Liver (tissue), 9 donors: ENCODE results near the gene SS18L1. TPM values are rescaled to one million over a fixed set of nuclear protein-coding genes. Genes with fewer than 3 reads are reported as not detected.

Source experiments
- DNase-seq: peaks from one replicate; pipeline ENCODE4 v3.0.0-alpha.2; 2017; ENCODE audit warnings: low spot score
- H3K27ac ChIP-seq, 2 donors: one replicate each; pipeline ENCODE4 v1.7.0; 2013; ENCODE audit warnings: inconsistent platforms in 2 of 2, low read length in 2 of 2, control low read depth in 1 of 2, low read depth in 1 of 2, mild to moderate bottlenecking in 1 of 2
- H3K27me3 ChIP-seq, 4 donors: one replicate each; pipeline versions ENCODE4 v1.6.1 to v1.7.0; 2013; ENCODE audit warnings: low read length in 3 of 4, inconsistent platforms in 1 of 4, mild to moderate bottlenecking in 1 of 4, moderate library complexity in 1 of 4; ENCODE audit not compliant: control insufficient read depth in 4 of 4, insufficient read depth in 4 of 4
- H3K36me3 ChIP-seq, 4 donors: one replicate each; pipeline versions ENCODE4 v1.6.1 to v1.7.0; 2013; ENCODE audit warnings: low read length in 3 of 4, mild to moderate bottlenecking in 3 of 4, low read depth in 1 of 4, moderate library complexity in 1 of 4; ENCODE audit not compliant: control insufficient read depth in 4 of 4, insufficient read depth in 3 of 4
- H3K4me1 ChIP-seq, 4 donors: one replicate each; pipeline versions ENCODE4 v1.6.1 to v1.7.0; 2013; ENCODE audit warnings: low read length in 3 of 4, mild to moderate bottlenecking in 3 of 4, moderate library complexity in 1 of 4; ENCODE audit not compliant: control insufficient read depth in 4 of 4, insufficient read depth in 4 of 4
- H3K4me3 ChIP-seq, 3 donors: one replicate each; pipeline versions ENCODE4 v1.6.1 to v1.7.0; 2013; ENCODE audit warnings: low read length in 3 of 3, control low read depth in 1 of 3, low read depth in 1 of 3, mild to moderate bottlenecking in 1 of 3
- H3K9ac ChIP-seq, 2 donors: one replicate each; pipeline ENCODE4 v1.7.0; 2013; ENCODE audit warnings: low read length in 2 of 2, mild to moderate bottlenecking in 2 of 2, moderate library complexity in 2 of 2, control low read depth in 1 of 2, low read depth in 1 of 2
- H3K9me3 ChIP-seq, 4 donors: one replicate each; pipeline versions ENCODE4 v1.6.1 to v1.7.0; 2013; ENCODE audit warnings: low read length in 3 of 4; ENCODE audit not compliant: control insufficient read depth in 4 of 4
- ATF3 ChIP-seq: IDR thresholded peaks from 2 replicates; pipeline ENCODE4 v1.6.1; 2016; ENCODE audit warnings: antibody characterized with exemption
- CTCF ChIP-seq: fragments of 150-350 bp; IDR thresholded peaks from 2 replicates; pipeline ENCODE4 v1.5.1; 2017; ENCODE audit warnings: improper control_type of control experiment, low read depth, low read length; ENCODE audit not compliant: missing input control
- EGR1 ChIP-seq, 2 donors: IDR thresholded peaks; 2 replicates each; pipeline ENCODE4 v1.6.1; 2016 to 2018; ENCODE audit warnings: antibody characterized with exemption in 2 of 2, low read depth in 2 of 2
- FOXA1 ChIP-seq: IDR thresholded peaks from 2 replicates; pipeline ENCODE4 v1.6.1; 2016; ENCODE audit warnings: antibody characterized with exemption
- FOXA2 ChIP-seq: IDR thresholded peaks from 2 replicates; pipeline ENCODE4 v1.6.1; 2016; ENCODE audit warnings: antibody characterized with exemption
- GABPA ChIP-seq, 2 donors: IDR thresholded peaks in 1 of 2; conservative IDR thresholded peaks in 1 of 2; 2 replicates each; pipeline ENCODE4 v1.6.1; 2016; ENCODE audit warnings: antibody characterized with exemption in 2 of 2, mild to moderate bottlenecking in 1 of 2, moderate library complexity in 1 of 2
- HNF4A ChIP-seq, 2 donors: conservative IDR thresholded peaks; 2 replicates each; pipeline ENCODE4 v1.6.1; 2016; ENCODE audit warnings: antibody characterized with exemption in 2 of 2, mild to moderate bottlenecking in 2 of 2
- HNF4G ChIP-seq: IDR thresholded peaks from 2 replicates; pipeline ENCODE4 v1.6.1; 2016; ENCODE audit warnings: antibody characterized with exemption
- JUND ChIP-seq, 2 donors: IDR thresholded peaks; 2 replicates each; pipeline ENCODE4 v1.6.1; 2016; ENCODE audit warnings: antibody characterized with exemption in 2 of 2
- MAX ChIP-seq: IDR thresholded peaks from 2 replicates; pipeline ENCODE4 v1.6.1; 2016; ENCODE audit warnings: antibody characterized with exemption
- NR2F2 ChIP-seq: IDR thresholded peaks from 2 replicates; pipeline ENCODE4 v1.6.1; 2016; ENCODE audit warnings: antibody characterized with exemption
- RAD21 ChIP-seq, 2 donors: IDR thresholded peaks; 2 replicates each; pipeline ENCODE4 v1.6.1; 2016; ENCODE audit warnings: antibody characterized with exemption in 2 of 2, mild to moderate bottlenecking in 2 of 2
- REST ChIP-seq: IDR thresholded peaks from 2 replicates; pipeline ENCODE4 v1.6.1; 2016; ENCODE audit warnings: antibody characterized with exemption, mild to moderate bottlenecking
- RXRA ChIP-seq, 2 donors: IDR thresholded peaks; 2 replicates each; pipeline ENCODE4 v1.6.1; 2017 to 2018; ENCODE audit warnings: antibody characterized with exemption in 2 of 2, mild to moderate bottlenecking in 1 of 2
- SP1 ChIP-seq: IDR thresholded peaks from 2 replicates; pipeline ENCODE4 v1.6.1; 2018; ENCODE audit warnings: antibody characterized with exemption, mild to moderate bottlenecking
- TAF1 ChIP-seq: conservative IDR thresholded peaks from 2 replicates; pipeline ENCODE4 v1.6.1; 2016; ENCODE audit warnings: antibody characterized with exemption, mild to moderate bottlenecking
- ZBTB33 ChIP-seq: IDR thresholded peaks from 2 replicates; pipeline ENCODE4 v1.6.1; 2016; ENCODE audit warnings: antibody characterized with exemption
- WGBS: extraction: QIAGEN DNeasy Blood & Tissue Kit; methylation state at CpG from one replicate; pipeline ENCODE4 v1.1.7; 2013; 5-methylcytosine and 5-hydroxymethylcytosine counted together
- polyA plus RNA-seq, 2 donors: library from polyadenylated mRNA; stranded (reverse) in 1 of 2; unstranded in 1 of 2; fragments of 200-250 nt in 1 of 2; fragments of >200 nt in 1 of 2; fragmentation: Nextera tagmentation in 1 of 2; extraction: Ambion mirVana in 1 of 2; gene quantifications; one replicate each; pipeline versions ENCODE4 v1.2.1 to v1.2.3, GENCODE V29; 2013 to 2015
- total RNA-seq, 2 donors: library from RNA; depleted of rRNA; stranded (reverse); fragments of >200 nt; gene quantifications; one replicate each; pipeline ENCODE4 v1.2.3, GENCODE V29; 2014
- donor health status: healthy.
- donor health status: healthy.
- donor health status: healthy.
- donor health status: healthy.
- donor health status: healthy.

The SS18L1 gene
- total and polyA plus RNA-seq, 4 donors: 6.1 to 24.3 (median 16.7) TPM

GRCh38 chr20:62223571-62223970, 80.0 kb downstream of the SS18L1 start:
- Histone ChIP-seq H3K4me1 (peaks cover 4 to 20% (median 13%) of the 10 kb centered on the region in 4 donors), H3K4me3 (no peak overlapping the region), H3K9me3 (no peaks in the 10 kb centered on the region), H3K27me3 (peaks cover 0 to 6% (median 5%) of the 10 kb centered on the region in 4 donors), H3K27ac (no peak overlapping the region), H3K36me3 (no peaks in the 10 kb centered on the region), H3K9ac (no peak overlapping the region)
- TF ChIP-seq NR2F2: no peak
- TF ChIP-seq CTCF: no peak
- TF ChIP-seq JUND (IDR thresholded peaks at IDR 0.05): no peak
- no peak for TF ChIP-seq MAX
- TF ChIP-seq EGR1 (IDR thresholded peaks at IDR 0.05; ENCODE audit: low read depth in 2 of 2): no peak
- TF ChIP-seq TAF1: no peak
- no peak for TF ChIP-seq ATF3
- no peak for TF ChIP-seq GABPA (IDR thresholded peaks at IDR 0.05 in 1 of 2, conservative IDR thresholded peaks at IDR 0.05 in 1 of 2)
- no peak for DNase-seq
- 80% methylated on average over 9 of the region's 9 CpGs for WGBS

- TF ChIP-seq FOXA2 (no peak), RXRA (IDR thresholded peaks at IDR 0.05) (no peak), REST (no peak), MAX (no peak), GABPA (IDR thresholded peaks at IDR 0.05 in 1 of 2, conservative IDR thresholded peaks at IDR 0.05 in 1 of 2) (no peak), ATF3 (no peak), NR2F2 (no peak), JUND (IDR thresholded peaks at IDR 0.05) (no peak), ZBTB33 (no peak), HNF4G (no peak), SP1 (no peak), TAF1 (no peak), EGR1 (IDR thresholded peaks at IDR 0.05; ENCODE audit: low read depth in 2 of 2) (no peak), HNF4A (conservative IDR thresholded peaks at IDR 0.05) (no peak), FOXA1 (no peak), CTCF (no peak), RAD21 (IDR thresholded peaks at IDR 0.05) (no peak)
- Histone ChIP-seq H3K27ac (no peak overlapping the region), H3K4me1 (peaks cover 3 to 19% (median 12%) of the 10 kb centered on the region in 4 donors), H3K4me3 (no peak overlapping the region), H3K27me3 (peaks cover 0 to 6% (median 4%) of the 10 kb centered on the region in 4 donors), H3K9ac (no peak overlapping the region), H3K36me3 (no peaks in the 10 kb centered on the region), H3K9me3 (no peaks in the 10 kb centered on the region)
- 58% methylated on average over 21 of the region's 21 CpGs for WGBS
- DNase-seq: no peak
Measured at GRCh38 chr20:62224113-62224855, 80.7 kb downstream of the SS18L1 start.
